Endometrial microvascular endothelial cells (primary cell): ENCODE data around the gene ADD3. TPM values are rescaled to one million over a fixed set of nuclear protein-coding genes. Genes with fewer than 3 reads are reported as not detected.

ENCODE experiments used
- in situ Hi-C: cut with HindIII; loops from 2 replicates; pipeline ENCODE4 v1.10.0; 2017; ENCODE audit warnings: low sequenced_read_pairs, low pct_unique_long_range_greater_than_20kb; ENCODE audit errors: inconsistent ontology term
- total RNA-seq: library from RNA; depleted of rRNA; stranded (reverse); fragments of >200 nt; gene quantifications from one replicate; pipeline ENCODE4 v1.2.3, GENCODE V29; 2015; ENCODE audit errors: inconsistent ontology term

ADD3 gene
- total RNA-seq, 1 donor from 2014 or later: 11.0 TPM

DNA sequence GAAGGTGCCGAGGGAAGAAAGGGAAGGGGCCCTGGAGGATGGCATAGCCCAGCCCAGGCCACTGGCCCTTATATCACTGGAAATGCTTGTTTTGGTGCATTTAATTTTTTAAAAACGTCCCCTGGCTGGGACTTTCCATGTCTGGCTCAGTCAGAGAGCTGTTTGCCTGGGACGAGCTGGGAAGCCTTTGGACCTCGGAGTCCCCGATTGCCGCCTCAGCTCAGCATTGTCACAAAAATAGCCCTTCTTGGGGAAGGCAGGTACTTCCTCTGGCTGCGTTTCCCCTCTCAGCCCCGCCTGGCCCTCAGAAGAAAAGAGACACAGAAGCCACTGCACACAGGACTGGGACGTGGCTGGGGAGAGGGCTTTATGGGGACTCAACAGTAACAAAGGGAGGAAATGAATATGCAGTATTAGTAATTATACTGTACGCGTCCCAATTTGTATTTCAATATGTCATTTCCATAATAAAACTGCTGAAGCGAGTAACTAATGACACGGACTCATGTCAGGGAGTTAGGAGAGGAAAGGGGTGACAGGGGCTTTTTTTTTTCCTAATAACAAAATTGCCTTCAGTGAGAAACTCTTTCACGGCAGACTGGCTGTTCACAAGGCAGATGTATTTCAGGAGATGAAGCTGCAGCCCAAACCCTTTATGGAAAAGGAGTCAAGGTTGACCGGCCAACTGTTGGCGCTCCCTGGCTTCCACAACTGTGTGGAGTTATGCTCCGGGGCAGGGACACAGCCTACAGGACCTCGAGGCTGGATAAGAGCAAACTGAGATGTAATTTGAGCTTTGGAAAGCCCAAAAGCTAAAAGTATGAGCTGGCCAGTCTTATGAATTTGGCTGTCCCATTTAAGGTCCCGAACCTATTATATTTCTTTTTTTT, 168.6 kb downstream of the ADD3 start:
- in situ Hi-C loops: no loop called here

DNA sequence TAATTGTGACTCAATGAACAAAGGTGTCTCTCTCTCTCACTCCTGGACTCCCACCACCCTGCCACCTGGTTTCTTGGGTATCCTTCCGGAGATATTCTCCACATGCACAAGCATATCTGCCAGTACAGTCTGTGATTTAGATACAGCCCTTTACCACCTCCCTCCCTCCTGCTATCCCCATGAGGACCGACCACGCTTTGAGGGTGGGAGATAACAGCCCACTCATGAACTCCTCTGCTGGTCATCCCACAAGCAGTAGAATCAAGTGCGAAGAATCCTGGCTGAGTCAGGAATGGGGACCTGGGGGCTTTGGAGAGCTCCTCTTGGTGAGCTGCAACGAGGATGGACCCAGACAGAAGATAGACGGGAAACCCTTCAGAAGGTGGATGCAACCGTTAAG, 171.4 kb downstream of the ADD3 start:
- in situ Hi-C loops: no loop called here

DNA sequence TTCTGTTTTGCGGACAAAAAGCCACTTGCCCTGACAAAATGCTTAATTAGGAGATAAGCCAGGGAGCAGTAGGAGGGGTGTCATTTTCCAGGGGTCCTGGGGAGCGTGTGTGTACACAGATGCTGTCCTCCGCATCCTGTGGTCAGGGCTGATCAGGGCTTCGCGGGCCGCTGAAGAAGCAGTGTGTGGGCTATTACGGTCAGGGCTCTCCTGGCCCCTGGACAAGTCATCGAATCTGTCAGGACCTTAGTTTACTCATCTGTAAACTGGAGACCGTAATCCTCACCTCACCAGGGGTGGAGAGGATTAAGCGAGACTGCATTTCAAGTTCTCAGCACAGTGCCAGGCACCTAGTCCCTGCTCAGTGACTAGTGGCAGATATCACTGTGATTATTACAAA, 173.7 kb downstream of the ADD3 start:
- in situ Hi-C loops: no loop called here

DNA sequence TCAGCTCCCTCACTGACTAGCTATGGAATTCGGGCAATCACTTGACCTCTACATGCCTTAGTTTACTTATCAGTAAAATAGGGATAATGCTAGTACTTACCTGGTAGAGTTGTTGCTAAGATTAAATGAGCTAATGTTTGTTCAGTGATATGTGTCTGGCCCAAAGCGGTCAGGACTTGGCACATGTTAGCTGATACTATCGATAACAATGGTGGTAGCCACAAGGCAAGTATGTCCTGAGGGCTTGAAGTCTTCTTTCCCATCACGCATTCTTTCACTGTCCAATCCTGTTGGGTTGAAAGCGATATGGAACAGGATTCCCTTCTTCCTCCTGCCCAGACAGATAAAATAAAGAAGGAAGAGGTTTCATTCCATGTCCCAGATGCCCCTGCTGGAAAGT, 174.1 kb downstream of the ADD3 start:
- in situ Hi-C loops: no loop called here

DNA sequence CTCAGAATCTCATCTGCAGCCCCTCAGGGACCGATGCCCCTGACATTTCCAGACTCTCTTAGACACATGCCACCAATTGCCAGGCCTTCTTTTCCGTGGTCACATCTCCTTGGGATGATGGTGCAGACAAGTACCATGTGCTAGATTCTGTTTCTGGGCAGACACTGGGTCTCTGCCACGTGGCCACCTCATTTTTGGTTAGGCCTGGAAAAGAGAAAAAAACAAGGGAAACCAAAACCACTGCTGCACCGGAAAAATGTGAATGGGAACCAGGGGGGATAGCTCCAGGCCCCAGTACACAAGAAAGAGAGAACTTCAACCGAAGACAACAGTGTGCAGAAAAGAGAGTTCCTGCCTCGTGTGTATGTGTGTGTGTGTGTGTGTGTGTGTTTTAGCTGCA, 176.6 kb downstream of the ADD3 start:
- in situ Hi-C loops: no loop called here

Other genes starting within 250 kb of the ADD3 start
- 110 TPM for gene XPNPEP1, start 84.5 kb upstream of the ADD3 start, total RNA-seq
- 6.3 TPM for gene MXI1, start 199.6 kb downstream of the ADD3 start, total RNA-seq